Neuronal stem cell (in vitro differentiated cells): ENCODE measurements around the gene ZDHHC11.

ENCODE experiments used
- DNase-seq: peaks from one replicate; pipeline ENCODE4 v3.0.0-alpha.2; 2013; ENCODE audit warnings: low spot score
- H2AFZ ChIP-seq: one replicate; pipeline ENCODE4 v1.6.1; 2013; ENCODE audit warnings: mild to moderate bottlenecking, low read length, inconsistent platforms
- H2AK5ac ChIP-seq: 2 replicates; pipeline ENCODE4 v1.6.1; 2013; ENCODE audit warnings: low read depth, mild to moderate bottlenecking, inconsistent platforms, low read length, moderate library complexity, mixed read lengths
- H2BK120ac ChIP-seq: 2 replicates; pipeline ENCODE4 v1.6.1; 2013; ENCODE audit warnings: low read depth, mild to moderate bottlenecking, inconsistent platforms, low read length, moderate library complexity, mixed read lengths
- H2BK12ac ChIP-seq: one replicate; pipeline ENCODE4 v1.6.1; 2013; ENCODE audit warnings: low read length, inconsistent platforms
- H2BK15ac ChIP-seq: 2 replicates; pipeline ENCODE4 v1.6.1; 2013; ENCODE audit warnings: mild to moderate bottlenecking, low read length, inconsistent platforms, mixed read lengths
- H2BK5ac ChIP-seq: one replicate; pipeline ENCODE4 v1.6.1; 2013; ENCODE audit warnings: inconsistent platforms, mild to moderate bottlenecking, low read length, moderate library complexity
- H3K14ac ChIP-seq: one replicate; pipeline ENCODE4 v1.6.1; 2013; ENCODE audit warnings: low read length, inconsistent platforms
- H3K18ac ChIP-seq: 2 replicates; pipeline ENCODE4 v1.6.1; 2013; ENCODE audit warnings: low read length, inconsistent platforms
- H3K23ac ChIP-seq: 2 replicates; pipeline ENCODE4 v1.6.1; 2013; ENCODE audit warnings: low read depth, mild to moderate bottlenecking, mixed read lengths, low read length, inconsistent platforms; ENCODE audit not compliant: poor library complexity
- H3K27ac ChIP-seq: replicated peaks from 3 replicates; pipeline ENCODE4 v1.5.1; 2013; ENCODE audit warnings: low read length, inconsistent platforms
- H3K27me3 ChIP-seq, 3 experiments: 2 replicates each; pipeline ENCODE4 v1.6.1; 2013; ENCODE audit warnings: low read length in 3 of 3, mild to moderate bottlenecking in 2 of 3, inconsistent platforms in 1 of 3, low read depth in 1 of 3, mixed read lengths in 1 of 3, moderate library complexity in 1 of 3; ENCODE audit not compliant: control insufficient read depth in 3 of 3, insufficient read depth in 3 of 3
- H3K36me3 ChIP-seq, 2 donors: replicated peaks in 1 of 2; 2 replicates each; pipeline ENCODE4 v1.6.1; 2013; ENCODE audit warnings: low read length in 2 of 2; ENCODE audit not compliant: control insufficient read depth in 2 of 2, insufficient read depth in 2 of 2
- H3K4ac ChIP-seq: 2 replicates; pipeline ENCODE4 v1.6.1; 2013; ENCODE audit warnings: inconsistent platforms, mild to moderate bottlenecking, low read length, moderate library complexity
- H3K4me1 ChIP-seq, 2 donors: 1 replicate in 1 of 2; 2 replicates in 1 of 2; pipeline ENCODE4 v1.6.1; 2013; ENCODE audit warnings: low read length in 2 of 2, low read depth in 1 of 2; ENCODE audit not compliant: control insufficient read depth in 2 of 2, insufficient read depth in 1 of 2
- H3K4me2 ChIP-seq: one replicate; pipeline ENCODE4 v1.6.1; 2013; ENCODE audit warnings: mild to moderate bottlenecking, low read length, inconsistent platforms; ENCODE audit not compliant: insufficient read depth, poor library complexity, severe bottlenecking
- H3K4me3 ChIP-seq, 2 donors: 2 replicates each; pipeline ENCODE4 v1.5.1; 2013; ENCODE audit warnings: low read length in 2 of 2, mild to moderate bottlenecking in 2 of 2, inconsistent platforms in 1 of 2, moderate library complexity in 1 of 2
- H3K79me1 ChIP-seq: one replicate; pipeline ENCODE4 v1.6.1; 2013; ENCODE audit warnings: low read depth, mild to moderate bottlenecking, inconsistent platforms, low read length, moderate library complexity
- H3K9ac ChIP-seq: one replicate; pipeline ENCODE4 v1.6.1; 2013; ENCODE audit warnings: mild to moderate bottlenecking, low read depth, low read length, inconsistent platforms; ENCODE audit not compliant: poor library complexity
- H3K9me3 ChIP-seq, 2 donors: replicated peaks in 1 of 2; 2 replicates each; pipeline versions ENCODE3 to v1.6.1; 2013; ENCODE audit warnings: low read length in 2 of 2, mild to moderate bottlenecking in 2 of 2, inconsistent platforms in 1 of 2, low read depth in 1 of 2, mixed read lengths in 1 of 2, moderate library complexity in 1 of 2; ENCODE audit not compliant: control insufficient read depth in 2 of 2, insufficient read depth in 1 of 2
- H4K8ac ChIP-seq: one replicate; pipeline ENCODE4 v1.6.1; 2013; ENCODE audit warnings: low read depth, mild to moderate bottlenecking, inconsistent platforms, low read length, moderate library complexity
- H4K91ac ChIP-seq: one replicate; pipeline ENCODE4 v1.6.1; 2013; ENCODE audit warnings: low read length, low read depth, mild to moderate bottlenecking, inconsistent platforms; ENCODE audit not compliant: poor library complexity
- WGBS, 2 donors: extraction: QIAGEN DNeasy Blood & Tissue Kit; methylation state at CpG; one replicate each; pipeline ENCODE4 v1.1.7; 2013; ENCODE audit warnings: missing lambda C conversion rate in 2 of 2, mixed read lengths in 1 of 2; ENCODE audit not compliant: insufficient read length in 2 of 2, insufficient replicate concordance in 1 of 2; ENCODE audit errors: extremely low coverage in 2 of 2; 5-methylcytosine and 5-hydroxymethylcytosine counted together

ZDHHC11 gene

DNA sequence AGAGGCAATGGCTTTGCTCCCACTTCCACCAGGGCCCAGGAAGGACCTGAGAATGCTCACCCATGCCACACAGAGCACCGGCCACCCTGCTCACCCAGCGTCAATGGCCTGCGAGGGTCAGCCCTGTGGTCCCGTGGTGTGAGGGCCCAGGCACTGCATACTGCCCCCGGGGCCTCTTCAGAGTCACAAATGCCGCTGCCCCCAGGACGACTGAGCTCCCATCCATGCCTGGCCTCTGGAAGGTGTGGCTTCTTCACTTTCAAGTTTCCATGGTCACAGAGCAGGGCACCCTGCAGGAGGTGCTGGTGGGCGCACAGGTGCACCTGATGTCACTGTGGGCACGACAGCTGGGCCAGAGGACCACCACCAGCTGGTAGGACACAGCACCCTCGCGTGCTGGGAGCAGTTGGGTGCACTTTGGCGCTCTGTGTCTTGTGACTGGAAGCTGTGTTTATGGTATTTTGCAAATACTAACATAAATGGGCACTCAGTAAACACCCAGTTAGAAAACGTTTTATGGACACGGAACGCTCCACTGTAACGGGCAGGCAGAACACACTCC lies 12.5 kb upstream of the ZDHHC11 start:
- no peak overlapping the region for H3K27ac ChIP-seq
- no peak overlapping the region for H2AFZ ChIP-seq
- no peak overlapping the region for H4K8ac ChIP-seq
- no peak overlapping the region for H2BK15ac ChIP-seq
- H3K4me2 ChIP-seq = no peak overlapping the region
- H3K4ac ChIP-seq = no peak overlapping the region
- H3K9ac ChIP-seq = no peak overlapping the region
- DNase-seq = no peak
- H3K27me3 ChIP-seq = no peaks in the 10 kb centered on the region
- no CpG with 5 or more reads among the region's 16 CpGs for WGBS, 2 donors
- no peak overlapping the region for H3K18ac ChIP-seq
- H3K4me3 ChIP-seq = no peak overlapping the region
- no peak overlapping the region for H4K91ac ChIP-seq
- H3K23ac ChIP-seq = peak overlapping the region; percentile 67
- H2AK5ac ChIP-seq = no peak overlapping the region
- H3K36me3 ChIP-seq = peaks cover 53 to 74% of the 10 kb centered on the region in 2 donors
- H2BK120ac ChIP-seq = no peak overlapping the region
- H3K14ac ChIP-seq = no peak overlapping the region
- H3K79me1 ChIP-seq = peaks cover 13% of the 10 kb centered on the region
- peaks cover 0 to 2% of the 10 kb centered on the region in 2 donors for H3K4me1 ChIP-seq
- H2BK12ac ChIP-seq = no peak overlapping the region
- H3K9me3 ChIP-seq = no peaks in the 10 kb centered on the region
- H2BK5ac ChIP-seq = peak overlapping the region; percentile 22

DNA sequence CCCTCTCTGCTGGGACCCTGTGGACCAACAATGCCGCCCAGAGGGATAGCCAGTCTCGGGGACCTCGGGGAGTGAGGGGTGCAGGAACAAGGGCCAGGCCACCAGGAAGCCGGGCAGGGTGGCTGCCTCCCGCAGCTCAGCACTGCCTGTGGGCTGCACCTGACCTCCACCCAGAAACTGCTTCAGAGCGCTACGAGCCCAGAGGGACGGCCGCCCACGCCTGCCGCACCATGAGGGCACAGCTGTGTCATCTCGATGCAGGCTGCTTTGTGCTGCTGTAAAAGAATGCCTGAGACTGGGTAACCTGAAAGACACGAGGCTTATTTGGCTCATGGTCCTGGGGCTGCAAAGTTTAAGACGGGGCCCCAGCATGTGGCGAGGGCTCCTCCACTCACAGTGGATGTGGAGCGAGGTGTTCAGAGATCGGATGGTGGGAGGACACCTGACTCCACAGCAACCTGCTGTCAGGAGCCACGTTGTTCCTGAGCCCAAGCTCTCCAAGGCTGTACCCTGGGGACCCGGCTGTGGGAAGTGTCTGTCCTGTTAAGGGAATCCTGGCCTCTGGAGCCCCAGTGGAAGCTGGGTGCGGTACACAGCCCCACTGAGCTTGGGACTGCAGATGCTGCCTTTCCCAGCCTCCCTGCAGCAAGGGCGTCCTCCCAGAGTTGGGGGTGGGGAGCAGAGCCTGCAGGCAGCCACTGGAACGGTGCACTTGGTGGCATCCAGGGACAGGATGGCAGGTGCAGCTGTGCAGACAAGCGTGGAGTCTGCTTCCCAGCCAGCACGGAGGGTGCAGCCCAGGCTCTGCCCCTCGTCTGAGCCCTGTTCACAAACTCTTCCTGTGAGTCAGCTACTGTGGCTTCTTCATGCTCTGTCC lies 11.8 kb upstream of the ZDHHC11 start:
- no CpG with 5 or more reads among the region's 25 CpGs for WGBS, 2 donors

DNA sequence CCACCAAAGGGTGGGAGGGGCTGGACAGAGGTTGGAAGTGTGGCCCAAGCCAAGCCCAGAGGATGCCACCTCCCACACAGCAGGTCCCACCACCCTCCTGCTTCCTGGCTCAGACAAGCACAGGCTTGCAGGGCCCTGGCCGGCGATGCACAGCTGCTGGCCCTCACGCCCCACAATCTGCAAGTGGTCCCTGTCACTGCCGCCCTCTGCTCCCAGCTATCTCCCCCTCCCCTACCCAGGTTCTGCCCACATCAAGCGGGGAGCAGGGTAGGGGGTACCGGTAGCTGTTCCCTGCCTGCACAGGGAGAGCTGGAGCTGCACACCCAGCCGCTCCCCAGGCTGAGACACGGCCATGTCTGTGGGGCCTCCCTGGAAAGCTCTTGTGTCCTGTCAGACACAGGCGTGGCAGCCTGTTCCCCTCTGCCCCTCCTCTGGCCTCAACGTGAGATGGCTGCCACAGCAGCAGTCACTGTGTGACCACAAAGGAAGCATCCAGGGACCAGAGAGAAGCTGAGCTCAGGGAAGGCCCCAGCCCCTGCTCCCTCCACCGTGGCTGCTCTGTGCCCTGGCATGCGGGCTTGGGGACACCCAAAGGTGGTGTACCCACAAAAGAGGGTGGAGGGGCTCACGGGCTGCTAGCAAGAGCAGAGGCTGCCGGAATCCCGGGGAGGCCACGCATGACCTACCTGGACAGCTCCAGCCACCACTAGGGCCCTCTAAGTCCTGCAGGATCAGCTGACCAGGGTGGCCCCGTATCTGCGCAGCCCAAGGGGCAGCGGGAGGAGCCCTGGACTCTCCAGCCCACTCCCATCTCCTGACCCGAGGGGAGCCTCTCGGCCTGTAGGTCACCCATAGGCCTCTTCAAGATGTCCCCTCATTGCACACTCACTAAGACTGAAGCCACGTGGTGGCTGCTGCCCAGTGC lies 10.9 kb upstream of the ZDHHC11 start:
- Histone ChIP-seq H3K27me3 (peaks cover 0 to 2% (median 0%) of the 10 kb centered on the region in 3 experiments), H2BK5ac (peak overlapping the region; percentile 87), H3K4me2 (no peak overlapping the region), H2AFZ (no peak overlapping the region), H3K14ac (peak overlapping the region; percentile 71), H3K79me1 (peaks cover 13% of the 10 kb centered on the region), H2BK12ac (peak overlapping the region; percentile 58), H3K4ac (peak overlapping the region; percentile 76), H3K23ac (peak overlapping the region; percentile 93), H3K9ac (peak overlapping the region; percentile 44), H3K18ac (peak overlapping the region; percentile 71), H4K91ac (no peak overlapping the region), H3K9me3 (peaks cover 0 to 2% of the 10 kb centered on the region in 2 donors), H4K8ac (no peak overlapping the region), H2BK120ac (no peak overlapping the region), H2AK5ac (peak overlapping the region; percentile 56), H3K4me3 (no peak overlapping the region), H3K27ac (no peak overlapping the region), H2BK15ac (no peak overlapping the region), H3K36me3 (peaks cover 42 to 57% of the 10 kb centered on the region in 2 donors), H3K4me1 (peaks cover 0 to 4% of the 10 kb centered on the region in 2 donors)
- DNase-seq = no peak
- no CpG with 5 or more reads among the region's 22 CpGs for WGBS, 2 donors

More for the DNA sequence above, 11.8 kb upstream of the ZDHHC11 start:
- peaks cover 0 to 2% of the 10 kb centered on the region in 2 donors for H3K4me1 ChIP-seq
- peak overlapping the region; percentile 8 for H3K18ac ChIP-seq
- H2AFZ ChIP-seq = no peak overlapping the region
- H3K23ac ChIP-seq = peak overlapping the region; percentile 93
- no peak overlapping the region for H2BK120ac ChIP-seq
- no peak overlapping the region for H3K14ac ChIP-seq
- H2AK5ac ChIP-seq = no peak overlapping the region
- peaks cover 48 to 66% of the 10 kb centered on the region in 2 donors for H3K36me3 ChIP-seq
- peak overlapping the region; percentile 39 for H2BK5ac ChIP-seq
- no peak overlapping the region for H3K4me2 ChIP-seq
- no peaks in the 10 kb centered on the region for H3K27me3 ChIP-seq
- no peak overlapping the region for H3K4ac ChIP-seq
- no peak overlapping the region for H4K91ac ChIP-seq
- no peak overlapping the region for H3K27ac ChIP-seq
- no peak overlapping the region for H2BK12ac ChIP-seq
- H3K79me1 ChIP-seq = peaks cover 13% of the 10 kb centered on the region
- H3K4me3 ChIP-seq = no peak overlapping the region
- H3K9me3 ChIP-seq = no peaks in the 10 kb centered on the region
- no peak overlapping the region for H3K9ac ChIP-seq
- H4K8ac ChIP-seq = no peak overlapping the region
- no peak for DNase-seq
- H2BK15ac ChIP-seq = no peak overlapping the region
